GM19328 (cell line): Measurements from ENCODE around the gene SIL1.
"Not testable (repeated sequence)": the region's sequence is repeated elsewhere in the genome, so short reads cannot be mapped to it uniquely, and the experiment has no call there.

Source experiments
- ATAC-seq: cut with Tn5 transposase; IDR thresholded peaks from one replicate; pipeline ENCODE4 v1.9.1; 2021; ENCODE audit warnings: mild to moderate bottlenecking, moderate library complexity; ENCODE audit not compliant: unreplicated experiment

The SIL1 gene

DNA sequence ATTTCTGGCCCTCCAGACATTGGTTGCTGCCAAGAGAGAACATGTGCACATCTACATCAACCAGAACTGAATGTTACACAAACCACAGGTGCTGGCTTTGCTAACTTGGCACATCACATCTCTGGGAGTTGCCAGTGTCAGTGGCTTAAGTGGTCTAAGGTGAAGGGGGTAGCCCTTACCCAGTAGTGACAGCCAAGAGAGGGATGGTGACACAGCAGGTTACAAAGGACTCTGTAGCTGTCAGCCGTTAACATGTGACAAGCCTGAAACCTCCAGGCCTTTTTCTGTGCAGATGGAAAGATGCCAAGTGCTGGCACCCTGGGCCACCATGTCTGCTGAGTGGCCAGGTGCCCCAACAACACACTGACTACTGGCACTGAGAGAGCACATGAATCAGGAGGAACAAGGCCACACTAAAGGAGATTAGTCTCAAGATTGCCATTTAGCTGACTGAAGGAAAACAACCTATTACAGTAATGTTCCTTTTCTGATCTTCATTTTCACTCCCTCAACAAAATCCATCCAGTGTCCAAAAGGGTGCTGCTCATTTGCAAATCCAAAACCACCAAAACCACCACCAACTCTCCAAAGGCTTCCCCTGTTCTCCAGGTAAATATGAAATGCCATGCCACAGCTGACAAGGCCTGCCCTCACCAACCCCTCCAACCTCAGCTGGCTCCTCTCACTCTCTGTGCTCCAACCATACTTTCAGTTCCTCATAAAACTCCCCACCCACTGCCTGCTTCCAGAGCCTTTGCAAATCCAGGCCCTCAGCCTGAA lies 20.2 kb downstream of the SIL1 start:
- no peak for ATAC-seq

GRCh38 chr5:139177281-139177680 lies 20.9 kb downstream of the SIL1 start:
- ATAC-seq = not testable (repeated sequence)

- not testable (repeated sequence) for ATAC-seq
Observed at GRCh38 chr5:139174382-139174781, 23.8 kb downstream of the SIL1 start.

- no peak for ATAC-seq
Observed at GRCh38 chr5:139171779-139172404, 26.3 kb downstream of the SIL1 start.

DNA sequence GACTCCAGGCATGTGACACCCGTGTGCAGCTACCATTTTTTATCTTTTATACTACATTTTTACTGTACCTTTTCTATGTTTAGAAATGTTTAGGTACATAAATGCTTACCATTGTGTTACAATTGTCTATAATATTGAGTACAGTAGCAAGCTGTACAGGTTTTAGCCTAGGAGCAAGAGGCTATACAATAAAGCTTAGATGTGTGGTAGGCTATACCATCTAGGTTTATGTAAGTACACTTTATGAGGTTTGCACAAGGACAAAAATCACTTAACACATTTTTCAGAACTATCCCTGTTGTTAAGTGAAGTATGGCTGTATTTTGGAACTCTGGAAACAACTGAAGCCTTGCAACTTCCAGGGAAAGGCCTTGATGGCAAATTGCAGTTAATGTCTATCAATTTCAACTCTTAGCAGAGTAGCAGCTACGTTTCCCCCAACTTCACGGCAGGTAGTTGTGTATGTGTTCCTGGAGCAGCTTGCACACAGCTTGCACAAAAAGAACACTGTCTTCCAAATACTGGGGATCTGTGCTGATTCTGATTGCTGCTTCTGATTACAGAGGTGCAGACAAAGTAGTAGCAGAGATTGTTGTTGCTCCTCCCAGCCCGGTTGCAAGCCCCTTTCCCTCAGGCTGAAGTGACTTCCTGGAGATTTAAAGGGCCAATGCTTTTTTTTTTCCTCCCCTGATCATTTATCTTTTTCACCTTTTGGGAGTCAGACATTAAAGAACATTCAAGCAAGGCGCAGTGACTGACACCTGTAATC lies 30.0 kb downstream of the SIL1 start:
- no peak for ATAC-seq

DNA sequence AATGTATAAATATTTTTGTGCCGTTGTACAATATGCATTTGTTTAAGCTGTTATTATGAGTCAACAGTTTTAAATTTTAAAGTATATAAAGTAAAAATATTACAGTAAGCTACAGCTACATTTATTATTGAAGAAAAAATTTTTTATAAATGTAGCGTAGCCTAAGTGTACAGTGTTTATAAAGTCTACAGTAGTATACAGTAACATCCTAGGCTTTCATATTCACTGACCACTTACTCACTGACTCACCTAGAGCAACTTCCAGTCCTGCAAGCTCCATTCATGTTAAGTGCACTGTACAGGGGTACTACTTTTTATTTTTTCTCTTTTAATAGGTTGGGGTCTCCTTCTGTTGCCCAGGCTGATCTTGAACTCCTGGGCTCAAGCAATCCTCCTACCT lies 30.6 kb downstream of the SIL1 start:
- no peak for ATAC-seq

DNA sequence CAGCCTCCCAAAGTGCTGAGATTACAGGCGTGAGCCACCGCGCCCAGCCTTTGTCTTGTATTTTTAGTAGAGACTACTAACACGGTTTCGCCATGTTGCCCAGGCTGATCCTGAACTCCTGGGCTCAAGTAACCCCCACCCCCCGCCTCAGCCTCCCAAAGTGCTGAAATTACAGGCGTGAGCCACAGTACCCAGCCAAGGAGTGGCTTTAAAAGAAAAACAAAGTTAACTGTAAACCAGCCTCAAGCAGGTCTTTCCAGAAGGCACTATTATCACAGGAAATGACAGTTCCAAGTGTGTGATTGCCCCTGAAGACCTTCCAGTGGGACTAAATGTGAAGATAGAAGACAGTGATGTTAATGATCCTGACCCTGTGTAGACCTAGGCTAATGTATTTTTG lies 31.1 kb downstream of the SIL1 start:
- ATAC-seq = no peak

DNA sequence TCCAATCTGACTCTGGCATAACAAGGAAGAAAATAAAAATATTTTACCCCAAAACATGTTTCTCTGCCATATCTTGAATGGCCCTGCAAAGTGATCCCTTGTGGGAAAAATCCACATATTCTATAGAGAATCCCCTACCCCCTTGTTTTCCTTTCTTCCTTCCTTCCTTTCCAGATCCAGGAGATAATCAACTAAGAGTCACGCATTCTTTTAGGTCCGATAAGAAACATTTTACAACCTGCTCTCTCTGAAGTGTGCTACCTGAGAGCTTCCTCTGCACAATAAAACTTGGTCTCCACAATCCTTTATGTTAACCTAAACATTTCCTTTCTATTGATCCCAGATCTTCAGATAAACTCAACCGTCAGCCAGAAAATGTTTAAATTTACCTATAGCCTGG lies 33.3 kb downstream of the SIL1 start:
- not testable (repeated sequence) for ATAC-seq

DNA sequence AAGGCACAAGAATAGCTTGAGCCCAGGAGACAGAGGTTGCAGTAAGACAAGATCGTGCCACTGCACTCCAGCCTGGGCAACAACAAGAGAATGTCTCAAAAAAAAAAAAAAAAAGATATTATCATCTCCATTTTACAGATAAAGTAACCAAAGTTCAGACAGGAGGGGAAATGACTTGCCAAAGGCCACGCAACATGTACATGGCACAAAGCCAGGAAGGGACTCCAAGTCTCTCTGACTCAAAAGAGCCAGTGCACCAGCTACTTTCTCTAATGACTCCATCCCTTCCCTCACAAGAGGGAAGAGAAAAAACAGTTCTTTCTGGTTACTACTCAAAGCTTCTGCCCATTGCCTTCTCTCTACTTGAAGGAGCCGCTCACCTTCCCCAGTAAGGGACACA lies 34.1 kb downstream of the SIL1 start:
- ATAC-seq = no peak

- no peak for ATAC-seq
Observed at GRCh38 chr5:139162448-139162847, 35.7 kb downstream of the SIL1 start.

GRCh38 chr5:139158791-139159190 lies 39.4 kb downstream of the SIL1 start:
- no peak for ATAC-seq

DNA sequence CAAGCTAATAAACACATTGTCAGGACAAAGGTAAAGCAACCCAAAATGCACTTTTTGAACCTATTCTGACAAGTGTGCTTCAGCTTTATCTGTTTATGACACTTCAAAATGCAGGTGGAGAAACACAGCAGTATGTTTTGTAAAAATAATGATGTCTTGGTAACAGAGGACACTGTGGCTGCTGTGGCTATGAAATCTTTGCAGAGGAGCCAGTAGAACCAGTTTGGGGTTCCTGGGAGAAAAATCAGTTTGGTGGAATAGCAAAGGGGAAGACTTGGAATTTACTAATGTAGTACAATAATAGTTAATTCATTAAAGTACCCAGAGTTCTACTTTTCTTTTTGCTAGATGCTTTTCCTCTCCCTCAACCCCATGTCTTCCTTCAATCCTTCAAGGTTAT lies 40.6 kb downstream of the SIL1 start:
- no peak for ATAC-seq

- ATAC-seq = no peak
Observed at GRCh38 chr5:139156814-139157213, 41.4 kb downstream of the SIL1 start.

GRCh38 chr5:139155333-139155732 lies 42.8 kb downstream of the SIL1 start:
- ATAC-seq = no peak

DNA sequence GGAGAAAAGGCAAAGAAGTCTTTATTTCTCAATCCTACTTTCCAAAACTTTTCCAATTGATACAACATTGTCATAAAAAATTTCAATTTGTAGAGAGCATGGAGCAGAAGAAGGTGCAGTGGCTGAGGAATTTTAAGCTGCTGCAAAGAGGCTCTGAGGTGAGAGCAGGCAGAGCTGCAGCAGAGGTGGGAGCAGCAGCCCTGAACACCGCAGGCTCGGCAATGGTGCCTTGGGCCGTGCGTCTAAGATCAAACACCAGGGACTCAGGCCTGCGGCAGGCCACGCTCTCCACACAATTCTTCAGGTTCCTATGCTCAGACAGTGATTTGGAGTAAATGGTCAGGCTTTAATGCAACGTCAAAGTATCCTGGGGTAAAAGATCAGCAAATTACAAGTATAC lies 46.3 kb downstream of the SIL1 start:
- no peak for ATAC-seq

DNA sequence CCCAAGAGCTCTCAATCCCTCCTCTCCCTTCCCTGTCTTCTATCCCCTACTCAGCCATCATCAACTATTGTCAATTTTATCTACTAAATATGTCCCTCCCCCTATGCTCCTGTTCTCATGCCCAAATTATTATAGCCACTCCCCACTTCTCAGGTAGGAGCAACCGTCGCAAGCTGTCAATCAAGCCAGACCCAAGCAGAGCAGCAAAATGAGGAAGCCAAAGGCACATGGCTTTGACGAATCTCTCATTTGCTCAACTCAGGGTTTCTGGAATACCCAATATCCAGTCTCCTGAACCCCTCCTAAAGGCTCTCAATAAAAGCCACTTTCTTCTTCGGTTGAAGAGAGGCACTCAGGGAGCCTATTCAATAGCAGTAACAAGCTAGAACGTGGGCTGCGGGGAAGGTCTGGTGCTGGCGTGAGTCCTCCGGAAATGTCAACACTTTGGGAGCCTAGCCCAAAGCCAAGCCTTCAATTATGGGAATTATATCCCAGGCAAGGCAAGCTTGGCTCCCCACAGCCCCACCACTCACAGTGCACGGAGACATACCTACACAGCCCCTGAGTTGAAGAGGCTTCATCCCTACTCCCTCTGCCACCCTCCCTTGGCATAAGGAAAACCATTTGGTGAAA lies 47.7 kb downstream of the SIL1 start:
- ATAC-seq = no peak

- ATAC-seq = no peak
Observed at GRCh38 chr5:139149477-139150199, 48.5 kb downstream of the SIL1 start.

DNA sequence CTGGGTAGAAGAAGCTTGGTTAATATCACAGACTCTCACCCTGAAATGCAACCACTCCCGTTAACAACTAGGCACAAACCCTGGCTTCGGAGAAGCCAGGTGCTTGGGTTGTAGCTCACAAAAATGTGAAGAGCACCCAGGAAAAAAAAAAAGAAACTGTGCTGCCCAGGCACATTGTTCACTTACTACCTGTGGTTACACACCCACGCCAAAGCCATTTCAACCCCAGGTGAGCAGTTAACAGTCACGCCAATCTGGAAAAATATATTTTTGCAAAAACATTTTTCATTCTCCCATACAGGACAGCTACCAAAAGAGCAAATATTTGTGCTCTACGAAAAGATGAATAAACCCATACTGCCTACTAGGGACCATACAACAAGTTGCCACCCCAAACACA lies 49.2 kb downstream of the SIL1 start:
- no peak for ATAC-seq

GRCh38 chr5:139148306-139148705 lies 49.9 kb downstream of the SIL1 start:
- no peak for ATAC-seq

DNA sequence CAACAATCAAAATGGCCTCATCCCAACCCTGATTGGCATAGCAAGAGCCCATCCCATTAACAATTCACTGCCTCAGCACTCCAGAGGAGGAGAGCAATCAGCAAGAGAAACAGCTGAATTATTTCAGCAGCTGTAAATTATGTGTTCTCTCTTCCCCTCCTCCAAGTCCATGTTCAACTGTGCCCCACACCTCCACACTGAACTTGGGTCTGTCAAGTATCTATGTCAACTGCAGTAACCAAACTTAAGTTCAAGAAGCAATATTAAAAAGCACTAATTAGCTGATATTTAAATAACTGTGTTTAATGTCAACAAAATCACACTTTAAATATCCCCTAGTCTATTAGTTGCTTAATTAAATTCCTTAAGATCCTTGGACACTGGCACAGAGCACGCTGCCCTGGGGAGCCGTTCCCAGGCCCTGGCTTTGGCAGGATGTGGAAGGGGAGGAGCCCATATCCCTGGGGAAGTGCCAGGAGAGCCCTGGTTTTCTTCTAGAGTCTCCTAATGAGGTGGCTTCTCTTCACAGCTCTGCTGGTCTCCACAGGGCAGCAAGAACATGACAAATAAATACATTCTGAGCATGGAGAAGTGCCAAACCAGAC lies 50.6 kb downstream of the SIL1 start:
- no peak for ATAC-seq
